Posterior cingulate gyrus (tissue), 11 donors: Measurements from ENCODE around the gene INIP.
A peak's percentile ranks its signal among the peaks of the same experiment; 100 is the strongest.
"Not testable (repeated sequence)": the region's sequence is repeated elsewhere in the genome, so short reads cannot be mapped to it uniquely, and the experiment has no call there.

Experiments used
- DNase-seq, 10 donors: peaks; one replicate each; pipeline versions ENCODE4 v3.0.0 to v3.0.0-alpha.2; 2020 to 2021; ENCODE audit warnings: mixed read lengths in 3 of 10
- intact Hi-C: fragments of 100-400 bp; cut with DNase I; formaldehyde crosslinking; loops from one replicate; pipeline ENCODE4 v1.15.1; 2023

INIP gene

DNA sequence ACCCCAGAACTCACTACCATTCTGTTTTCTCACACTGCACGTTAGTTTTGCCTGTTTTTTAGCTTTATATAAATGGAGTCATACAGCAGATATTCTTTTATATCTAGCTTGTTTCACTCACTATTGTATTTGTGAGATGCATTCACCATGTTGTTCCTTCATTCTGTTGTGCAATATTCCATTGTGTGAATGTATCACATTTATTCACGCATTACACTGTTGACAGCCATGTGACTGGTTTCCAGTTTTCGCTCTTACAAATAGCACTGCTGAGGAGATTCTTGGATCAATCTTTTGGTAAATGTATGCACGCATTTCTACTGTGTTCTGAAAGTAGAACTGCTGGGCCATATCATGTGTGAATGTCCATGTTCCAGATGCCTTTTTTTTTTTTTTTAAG lies 26.3 kb upstream of the INIP start:
- intact Hi-C loops = no loop called here
- no peak for DNase-seq

DNA sequence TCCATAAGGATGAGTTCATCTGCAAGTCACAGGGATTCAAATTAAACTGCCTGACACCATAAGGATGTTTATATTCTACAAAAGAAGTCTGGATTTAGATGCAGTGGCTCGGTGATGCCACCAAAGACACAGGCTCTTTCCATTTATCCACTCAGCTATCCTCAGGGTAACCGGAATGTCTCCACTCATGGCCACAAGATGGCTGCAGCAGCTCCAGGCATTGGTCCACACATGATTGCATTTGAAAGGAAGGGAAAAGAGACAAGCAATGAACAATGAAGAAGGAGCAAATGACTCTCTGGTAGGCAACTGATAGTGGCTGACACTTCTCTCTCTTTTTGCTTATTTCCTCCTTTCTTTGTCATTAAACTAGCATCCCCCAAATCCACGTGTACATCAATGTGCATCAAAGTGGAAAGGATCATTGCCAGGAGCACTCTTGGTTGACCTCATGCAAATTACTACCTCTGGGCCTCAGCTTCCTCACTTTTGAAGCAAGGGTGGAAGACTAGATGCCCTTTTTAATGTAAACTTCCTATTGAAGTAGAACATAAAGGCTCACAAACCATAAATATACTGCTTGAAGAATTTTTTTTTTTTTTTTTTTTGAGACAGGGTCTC lies 25.4 kb upstream of the INIP start:
- no peak for DNase-seq
- intact Hi-C loops = no loop called here

DNA sequence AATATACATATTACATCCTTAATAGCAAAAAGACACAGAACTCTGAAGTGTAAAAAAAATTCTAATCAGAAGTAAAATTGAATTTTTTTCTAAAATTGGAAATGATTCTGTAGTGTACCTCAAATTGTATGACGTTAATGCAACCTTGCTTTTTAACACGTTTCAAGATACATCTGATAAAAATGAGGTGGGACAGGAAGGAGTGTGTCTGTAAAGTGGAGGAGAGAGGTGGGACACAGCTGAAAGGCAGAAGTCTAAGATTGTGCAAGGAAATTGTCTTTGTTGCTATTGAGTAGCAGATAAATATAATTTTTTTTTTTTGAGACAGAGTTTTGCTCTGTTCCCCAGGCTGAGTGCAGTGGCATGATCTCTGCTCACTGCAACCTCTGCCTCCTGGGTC lies 17.0 kb upstream of the INIP start:
- no peak for DNase-seq
- intact Hi-C loops = no loop called here

DNA sequence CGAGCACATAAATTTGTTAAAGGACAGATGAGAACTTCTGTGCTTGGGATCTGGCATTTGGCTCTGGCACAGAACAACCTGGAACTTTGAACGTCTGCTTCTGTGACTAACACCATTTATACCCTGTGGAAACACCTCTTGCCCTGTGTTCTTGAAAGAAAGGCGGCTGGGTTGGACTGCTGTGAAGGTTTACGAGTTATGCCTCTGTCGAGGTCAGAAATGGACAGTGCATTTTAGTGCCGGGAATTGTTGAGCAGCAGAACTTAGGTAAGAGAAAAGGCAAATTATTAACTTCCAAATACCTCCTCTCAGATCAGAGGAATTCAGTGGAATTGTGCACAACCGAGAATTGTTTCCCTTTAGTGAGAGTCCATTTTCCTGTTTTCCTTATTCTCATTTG lies 14.1 kb upstream of the INIP start:
- DNase-seq = no peak
- intact Hi-C loops = no loop called here

DNA sequence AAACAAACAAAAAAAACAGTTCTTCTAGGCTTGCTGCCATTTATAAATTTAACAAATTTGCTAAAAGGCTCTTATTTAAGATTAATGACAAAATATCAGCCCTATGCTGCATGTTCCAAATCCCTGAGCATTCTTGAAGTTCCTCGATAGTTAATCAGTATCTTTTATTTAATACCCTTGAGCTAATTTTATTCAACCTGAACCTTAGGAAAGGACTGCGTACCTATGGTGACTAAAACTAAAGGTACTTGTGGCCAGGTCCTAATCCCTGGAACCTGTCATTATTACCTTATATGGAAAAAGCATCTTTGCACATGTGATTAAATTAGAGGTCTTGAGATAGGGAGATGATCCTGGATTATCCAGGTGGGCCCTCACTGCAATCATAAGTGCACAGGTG lies 10.5 kb upstream of the INIP start:
- no peak for DNase-seq
- intact Hi-C loops = no loop called here

DNA sequence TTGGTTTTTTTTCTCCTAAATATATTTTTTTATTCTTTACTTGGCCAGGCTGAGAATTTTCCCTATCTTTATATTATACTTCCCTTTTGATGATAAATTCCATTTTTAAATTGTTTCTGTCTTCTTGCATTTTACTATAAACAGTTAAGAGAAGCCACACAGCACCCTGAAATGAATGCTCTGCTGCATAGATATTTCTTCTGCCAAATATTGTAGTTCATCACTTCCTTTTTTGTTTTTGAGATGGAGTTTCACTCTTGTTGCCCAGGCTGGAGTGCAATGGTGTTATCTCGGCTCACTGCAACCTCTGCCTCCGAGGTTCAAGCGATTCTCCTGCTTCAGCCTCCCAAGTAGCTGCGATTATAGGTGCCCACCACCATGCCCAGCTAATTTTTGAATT lies 8.5 kb upstream of the INIP start:
- no peak for DNase-seq
- intact Hi-C loops = no loop called here

DNA sequence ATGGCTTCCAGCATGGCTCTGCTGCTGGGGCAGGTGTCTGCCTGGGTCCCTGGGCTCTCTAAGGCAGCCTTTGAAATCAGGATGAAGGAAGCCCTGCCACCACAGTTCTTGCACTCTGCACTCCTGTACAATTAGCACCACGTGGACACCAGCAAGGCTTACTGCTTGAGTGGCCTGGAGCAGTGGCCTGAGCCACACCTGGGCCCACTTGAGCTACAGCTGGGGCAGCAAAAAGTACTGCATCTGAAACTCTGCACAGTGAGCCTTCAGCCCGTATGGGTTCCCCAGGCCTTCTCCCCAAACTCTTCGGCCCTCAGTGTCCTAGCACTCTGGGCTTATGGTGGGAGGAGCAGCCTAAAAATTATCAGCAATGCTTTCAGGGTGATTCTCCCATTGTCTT lies 8.0 kb upstream of the INIP start:
- DNase-seq = no peak
- intact Hi-C loops = no loop called here

DNA sequence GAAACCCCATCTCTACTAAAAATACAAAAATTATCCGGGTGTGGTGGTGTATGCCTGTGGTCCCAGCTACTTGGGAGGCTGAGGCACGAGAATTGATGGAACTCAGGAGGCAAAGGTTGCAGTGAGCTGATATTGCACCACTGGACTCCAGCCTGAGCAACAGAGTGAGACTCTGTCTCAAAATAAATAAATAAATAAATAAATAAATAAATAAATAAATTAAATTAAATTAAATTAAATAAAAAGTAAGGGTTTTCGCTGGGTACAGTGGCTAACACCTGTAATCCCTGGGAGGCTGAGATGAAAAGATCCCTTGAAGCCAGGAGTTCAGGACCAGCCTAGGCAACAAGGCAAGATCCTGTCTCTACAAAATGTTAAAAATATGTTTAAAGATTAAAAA lies 4.8 kb upstream of the INIP start:
- intact Hi-C loops = not testable (repeated sequence)

DNA sequence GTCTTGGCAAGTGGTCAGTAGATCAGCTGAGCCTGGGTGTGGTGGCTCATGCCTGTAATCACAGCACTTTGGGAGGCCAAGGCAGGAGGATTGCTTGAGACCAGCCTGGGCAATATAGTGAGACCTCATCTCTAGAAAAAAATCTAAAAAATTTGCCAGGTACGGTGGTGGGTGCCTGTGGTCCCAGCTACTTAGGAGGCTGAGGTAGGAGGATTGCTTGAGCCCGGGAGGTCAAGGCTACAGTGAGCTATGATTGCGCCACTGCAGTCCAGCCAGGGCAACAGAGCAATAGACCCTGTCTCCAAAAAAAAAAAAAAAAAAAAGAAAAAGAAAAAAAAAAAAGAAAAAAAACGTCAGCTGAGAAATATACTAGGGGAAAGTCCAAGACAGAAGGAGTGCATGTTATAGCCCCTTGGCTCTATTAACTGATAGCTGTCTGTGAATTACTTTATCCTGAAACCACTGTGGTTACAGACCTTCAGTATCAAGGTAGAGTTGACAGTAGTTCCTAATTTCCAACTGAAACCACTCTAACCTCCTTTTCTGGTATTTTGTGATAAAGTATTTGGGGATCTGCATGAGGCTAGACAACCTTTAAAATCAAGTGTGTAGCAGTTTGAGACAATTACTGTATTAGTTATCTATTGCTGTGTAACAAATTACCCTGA lies 2.3 kb upstream of the INIP start:
- DNase-seq = no peak
- intact Hi-C loops = no loop called here

More for the DNA sequence above, 4.8 kb upstream of the INIP start:
- not testable (repeated sequence) for DNase-seq

DNA sequence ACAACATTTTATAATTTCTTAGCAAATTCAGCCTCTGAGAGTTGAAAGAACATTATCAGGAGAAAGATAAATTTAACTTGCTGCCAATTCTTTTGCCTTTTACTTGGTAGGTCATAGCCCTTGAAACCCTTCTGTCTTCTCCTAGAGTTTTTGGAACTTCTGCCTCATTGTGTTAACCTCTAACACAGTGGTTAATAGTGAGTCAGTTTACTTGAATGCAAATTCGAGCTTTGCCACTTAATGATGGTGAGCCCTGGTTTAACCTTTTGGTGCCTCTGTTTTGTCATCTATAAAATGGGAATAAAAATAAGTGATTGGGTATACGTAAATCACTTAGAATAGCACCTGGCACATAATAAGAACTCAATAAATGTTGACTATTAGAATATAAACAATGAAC lies 1.8 kb upstream of the INIP start:
- intact Hi-C loops = loop anchor here (5.0 kb wide), 1 partner anchor 342 kb away; no protein-coding TSS in a partner anchor
- DNase-seq = no peak

DNA sequence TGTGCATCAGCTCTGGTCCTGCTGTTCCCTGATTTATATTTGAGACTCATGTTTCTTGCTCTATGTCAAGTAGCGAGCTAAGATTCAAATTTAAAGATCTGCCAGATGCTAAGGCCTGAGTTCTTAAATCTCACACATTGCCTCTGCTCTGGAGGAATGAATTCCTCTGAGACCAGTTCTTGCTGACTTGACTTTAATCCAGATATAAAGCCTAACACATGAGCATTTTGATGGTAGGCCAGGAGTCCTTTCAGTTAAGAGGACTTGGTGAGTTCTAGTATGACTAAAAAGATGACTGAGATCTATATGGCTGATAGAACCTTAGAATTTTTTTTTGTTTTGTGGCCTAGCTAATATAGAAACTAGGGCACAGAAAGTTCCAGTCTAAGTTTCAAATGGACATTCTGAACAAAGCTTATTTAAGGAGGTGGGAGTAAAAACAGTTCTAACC lies 1.3 kb upstream of the INIP start:
- DNase-seq = no peak
- intact Hi-C loops = loop anchor here (5.0 kb wide), 1 partner anchor 342 kb away; no protein-coding TSS in a partner anchor

DNA sequence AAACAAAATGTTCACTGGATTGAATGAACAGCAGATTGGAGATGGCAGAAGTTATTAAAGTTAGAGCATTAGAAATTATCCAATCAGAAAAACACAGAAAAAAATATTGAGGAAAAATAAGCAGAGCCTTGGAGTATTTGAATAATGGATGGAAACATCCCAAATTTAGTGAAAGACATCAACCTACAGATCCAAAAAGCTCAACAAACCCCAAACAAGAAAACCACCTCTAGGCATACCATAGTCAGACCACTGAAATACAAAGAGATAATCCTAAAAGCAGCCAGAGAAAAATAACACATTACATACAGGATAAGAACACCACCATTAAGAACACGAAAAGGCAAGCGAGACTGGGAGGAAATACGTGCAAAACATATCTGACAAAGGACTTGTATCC lies 5.2 kb downstream of the INIP start:
- DNase-seq = no peak
- intact Hi-C loops = no loop called here

DNA sequence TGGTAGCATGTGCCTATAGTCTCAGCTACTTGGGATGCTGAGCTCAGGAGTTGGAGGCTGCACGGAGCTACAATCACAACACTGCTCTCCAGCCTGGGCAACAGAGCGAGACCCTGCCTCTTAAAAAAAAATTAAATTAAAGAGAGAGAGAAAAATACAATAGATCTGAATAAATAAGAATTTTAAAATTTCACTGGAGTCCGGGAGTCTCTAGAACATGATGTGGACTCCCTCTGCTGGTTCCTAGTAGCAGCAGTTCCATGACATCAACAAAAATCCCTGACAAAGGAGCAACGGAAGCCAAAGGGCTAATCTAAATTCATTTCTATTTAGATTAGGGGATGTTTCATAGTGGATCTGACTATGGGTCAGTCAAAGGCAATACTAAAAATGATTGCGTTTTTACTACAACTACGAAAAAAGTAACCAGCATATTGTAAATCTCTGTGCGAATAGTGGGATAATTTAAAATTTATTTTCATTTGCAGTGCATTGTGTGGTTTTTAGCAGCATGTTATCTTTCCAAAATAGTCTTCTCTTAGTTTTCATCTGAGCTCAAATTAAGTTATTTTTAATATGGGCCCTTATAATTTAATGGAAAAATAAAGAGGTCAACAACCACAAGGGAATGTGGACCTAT lies 6.7 kb downstream of the INIP start:
- no peak for DNase-seq
- intact Hi-C loops = no loop called here

DNA sequence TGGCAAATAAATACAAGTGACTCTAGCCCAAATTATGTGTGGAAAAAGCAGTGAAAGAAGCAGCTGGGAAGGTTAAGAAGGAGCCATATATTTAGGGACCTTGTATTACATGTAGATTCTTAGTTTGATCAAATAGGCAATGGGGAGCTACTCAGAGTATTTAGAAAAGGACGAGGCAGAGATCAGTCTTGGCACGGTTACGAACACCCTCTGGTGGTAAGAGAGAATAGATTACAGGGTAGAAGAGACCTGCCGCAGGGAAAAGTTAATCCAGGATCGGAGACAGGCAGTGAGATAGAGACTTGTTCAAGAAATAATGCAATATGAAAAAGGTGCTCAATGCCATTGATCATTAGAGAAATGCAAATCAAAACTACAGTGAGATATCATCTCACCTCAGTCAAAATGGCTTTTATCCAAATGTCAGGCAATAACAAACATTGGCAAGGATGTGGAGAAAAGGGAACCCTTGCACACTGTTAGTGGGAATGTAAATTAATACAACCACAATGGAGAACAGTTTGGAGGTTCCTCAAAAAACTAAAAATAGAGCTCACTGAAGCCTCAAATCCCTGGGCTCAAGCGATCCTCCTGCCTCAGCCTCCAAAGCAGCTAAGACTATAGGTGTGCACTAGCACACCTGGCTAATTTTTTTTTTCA lies 12.0 kb downstream of the INIP start:
- peak in 3 of 10 donors; percentile 13 to 52 (median 37) for DNase-seq
- intact Hi-C loops = loop anchor here (2.0 to 5.0 kb wide), 3 partner anchors 219 to 609 kb away; partner anchors contain the start of gene KIAA1958

DNA sequence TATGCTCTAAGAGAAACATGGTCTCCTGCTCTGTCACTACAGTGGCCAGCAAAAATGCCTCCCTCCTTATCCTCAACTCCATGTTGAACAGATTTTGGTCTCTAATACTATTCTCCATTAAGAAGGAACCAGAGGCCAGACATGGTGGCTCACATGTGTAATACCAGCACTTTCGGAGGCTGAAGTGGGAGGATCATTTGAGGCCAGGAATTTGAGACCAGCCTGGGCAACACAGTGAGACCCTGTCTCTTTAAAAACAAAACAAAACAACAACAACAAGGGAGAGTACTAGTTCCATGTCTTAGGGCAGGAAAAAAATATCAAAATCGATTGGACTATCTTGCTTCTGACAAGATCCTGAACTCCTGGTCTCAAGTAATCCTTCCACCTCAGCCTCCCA lies 14.6 kb downstream of the INIP start:
- DNase-seq = no peak
- intact Hi-C loops = no loop called here

DNA sequence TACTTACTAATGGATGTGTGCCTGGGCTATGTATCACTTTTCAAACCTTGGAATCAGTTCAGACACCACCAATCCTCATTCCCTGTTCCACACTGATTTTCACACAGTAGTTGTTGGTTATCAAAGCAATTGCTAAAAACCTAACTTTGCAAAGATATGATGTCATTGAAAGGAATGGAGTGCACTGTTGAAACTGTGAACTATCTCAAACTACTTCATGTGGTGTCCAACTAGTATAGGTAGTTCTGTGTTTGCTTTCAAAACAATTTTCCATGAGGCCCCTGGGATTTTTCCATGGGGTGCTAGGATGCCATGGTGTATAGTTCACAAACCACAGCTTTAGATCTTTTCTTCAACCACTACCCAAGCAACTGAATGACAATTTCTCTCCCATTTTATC lies 17.8 kb downstream of the INIP start:
- no peak for DNase-seq

DNA sequence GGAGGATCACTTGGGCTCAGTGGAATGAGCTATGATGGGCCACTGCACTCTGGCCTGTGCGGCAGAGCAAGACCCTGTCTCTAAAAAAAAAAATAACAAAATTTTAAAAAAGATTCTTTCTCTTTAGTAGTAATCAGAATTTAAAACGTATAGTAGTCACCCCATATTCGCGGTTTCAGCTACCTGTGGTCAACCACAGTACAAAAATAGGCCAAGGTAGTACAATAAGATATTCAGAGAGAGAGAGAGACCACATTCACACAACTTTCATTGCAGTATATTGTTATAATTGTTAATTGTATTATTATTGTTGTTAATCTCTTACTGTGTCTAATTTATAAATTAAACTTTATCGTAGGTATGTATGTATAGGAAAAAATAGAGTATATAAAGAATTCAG lies 18.7 kb downstream of the INIP start:
- intact Hi-C loops = no loop called here
- no peak for DNase-seq

More for the DNA sequence above, 17.8 kb downstream of the INIP start:
- intact Hi-C loops = no loop called here

DNA sequence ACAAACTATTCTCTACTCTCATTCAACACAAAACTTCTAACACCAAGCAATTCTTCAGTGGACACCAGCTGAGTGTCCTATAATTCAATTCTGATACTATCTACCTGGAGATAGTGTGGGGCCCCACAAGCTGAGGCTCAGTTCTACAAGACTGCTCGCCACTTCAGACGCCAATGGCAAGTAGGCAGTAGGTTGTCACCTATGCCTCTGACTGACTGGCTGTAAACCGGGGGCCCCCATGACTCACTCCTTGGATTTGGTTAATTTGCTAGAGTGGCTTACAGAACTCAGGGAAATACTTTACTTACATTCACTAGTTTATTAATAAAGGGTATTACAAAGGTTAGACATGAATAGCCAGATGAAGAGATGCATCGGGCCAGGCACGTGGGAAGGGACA lies 21.5 kb downstream of the INIP start:
- intact Hi-C loops = no loop called here
- DNase-seq = no peak

DNA sequence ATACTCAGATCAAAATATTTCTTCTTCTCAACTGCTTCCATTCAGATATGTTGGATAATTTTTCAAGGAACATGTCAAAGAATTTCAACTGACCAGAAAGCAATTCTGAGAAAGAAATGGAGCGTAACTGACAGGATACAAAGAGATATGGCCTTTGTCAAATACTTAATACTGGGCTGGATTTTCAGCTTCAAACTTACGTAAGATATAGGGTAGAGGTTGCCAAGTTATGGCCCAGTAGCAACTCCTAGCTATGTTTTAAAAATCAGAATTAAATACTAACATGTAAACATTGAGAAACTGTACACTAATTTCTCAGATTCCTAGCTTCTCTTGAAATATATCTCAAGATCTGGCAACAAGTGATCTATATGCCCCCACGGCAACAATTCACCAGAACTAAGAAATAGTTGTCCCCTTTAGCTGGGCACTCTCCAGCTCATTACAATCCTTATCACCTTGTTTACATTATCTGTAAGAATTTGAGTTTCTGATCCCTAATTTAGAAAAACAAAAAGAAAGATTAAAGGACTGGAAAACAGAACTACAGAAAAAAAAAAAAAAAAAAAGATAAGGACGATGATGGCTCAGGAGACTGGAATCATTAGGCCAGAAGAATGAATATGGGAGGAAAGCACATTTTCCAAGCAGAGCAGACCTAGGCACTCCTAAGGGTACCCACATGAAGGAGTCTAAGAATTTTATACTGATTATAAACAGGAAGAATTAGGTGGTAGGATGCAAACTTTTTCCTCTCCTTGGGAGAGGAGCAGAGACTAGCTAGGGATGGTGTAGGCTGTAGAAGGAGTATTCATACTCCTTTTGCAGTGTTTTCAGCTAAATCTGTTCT lies 23.0 kb downstream of the INIP start:
- intact Hi-C loops = no loop called here
- no peak for DNase-seq

DNA sequence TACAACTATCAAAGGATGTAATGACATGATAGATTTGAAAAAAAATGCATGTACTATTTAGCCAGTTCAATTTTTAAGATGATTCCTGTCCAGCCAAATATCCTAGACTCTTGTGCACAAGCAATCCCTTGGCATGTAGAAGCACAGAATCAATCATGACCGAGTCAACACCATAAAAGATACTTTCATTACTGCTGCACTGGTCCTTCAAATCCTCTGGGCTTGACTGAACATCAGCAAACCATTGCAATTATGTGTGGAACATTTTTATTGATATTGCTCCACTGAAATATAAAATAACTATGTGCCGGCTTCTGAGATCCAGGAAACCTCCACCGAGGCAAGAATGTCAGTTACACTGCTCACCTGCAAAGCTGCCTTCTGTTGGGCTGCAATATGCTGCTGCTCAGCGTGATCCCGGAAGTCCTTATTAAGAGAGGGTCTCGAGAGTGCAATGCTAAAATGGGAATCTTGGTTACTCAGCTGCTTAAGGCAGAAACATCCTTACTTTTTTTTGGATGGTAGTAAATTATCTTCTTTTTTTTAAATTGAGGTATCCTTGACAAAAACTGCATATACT lies 28.7 kb downstream of the INIP start:
- no peak for DNase-seq
- intact Hi-C loops = no loop called here
